Measurements from ENCODE around the gene WIPF1. TPM values are rescaled to one million over a fixed set of nuclear protein-coding genes. Genes with fewer than 3 reads are reported as not detected.

Gene WIPF1
- total and polyA plus RNA-seq, 2 donors (not counting 3 experiments of a cell fraction or from before 2014, with no cell fraction given): 15.3 to 42.0 TPM

DNA sequence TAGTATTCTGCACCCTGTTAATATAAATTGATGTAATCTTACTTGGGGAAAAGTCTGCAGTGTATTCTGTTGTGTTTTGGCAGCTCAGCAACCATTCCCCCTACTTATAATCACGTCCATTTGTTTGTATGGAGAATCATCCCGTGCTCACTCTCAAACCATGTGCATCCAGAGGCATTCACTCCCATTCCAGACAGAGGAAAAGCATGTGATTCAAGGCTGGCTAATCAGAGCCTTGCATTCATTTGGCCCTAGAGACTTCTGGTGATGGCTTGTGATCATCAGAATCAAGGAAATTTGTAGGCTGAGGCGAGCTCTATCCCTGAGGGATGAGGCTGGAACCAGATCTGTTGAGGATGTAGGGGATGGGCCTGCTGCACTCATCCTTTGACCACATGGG is 5.1 kb upstream of the WIPF1 start:
- ChIA-PET POLR2A (interaction anchor here (0.6 kb wide), 1 partner anchor 32 kb away, joined by 4 read pairs; no protein-coding TSS in a partner anchor), CTCF (interaction anchor here (0.7 to 2.8 kb wide), 18 partner anchors 8 to 140 kb away, joined by 3 to 43 read pairs (median 4); no protein-coding TSS in a partner anchor)
- no peaks in the 10 kb centered on the region for H3K36me3 ChIP-seq (ENCODE audit: control insufficient read depth in 2 of 2, extremely low read depth in 1 of 2, insufficient read depth in 2 of 2, low read length in 2 of 2)
- intact Hi-C loops (cut with micrococcal nuclease): loop anchor here (1.0 to 2.0 kb wide), 3 partner anchors 24 to 140 kb away; no protein-coding TSS in a partner anchor
- no peaks in the 10 kb centered on the region for H3K27me3 ChIP-seq (ENCODE audit: control insufficient read depth in 2 of 2, insufficient read depth in 2 of 2, low read length in 2 of 2)
- no peak overlapping the region for H2AFZ ChIP-seq (ENCODE audit: low read depth, low read length)
- H3K9me1 ChIP-seq (replicated peaks; ENCODE audit: control insufficient read depth, extremely low read depth, insufficient read depth, low read length): no peaks in the 10 kb centered on the region
- TF ChIP-seq JUN (IDR thresholded peaks at IDR 0.05; ENCODE audit: borderline replicate concordance, insufficient read depth, insufficient read length, low read depth): no peak
- no peak overlapping the region for H3K9ac ChIP-seq (replicated peaks; ENCODE audit: extremely low read depth, insufficient read depth, low read length)
- no peak overlapping the region for H3K27ac ChIP-seq (ENCODE audit: insufficient read depth, low read depth, low read length)
- H3K4me2 ChIP-seq (ENCODE audit: insufficient read depth, low read length): no peak overlapping the region
- H3K79me2 ChIP-seq (ENCODE audit: control insufficient read depth, insufficient read depth, low read length): no peaks in the 10 kb centered on the region
- no TSS peak for BruUV-seq (replicated peaks)
- no peak overlapping the region for H3K4me3 ChIP-seq (replicated peaks in 1 of 3; ENCODE audit: insufficient read depth in 1 of 3, low read depth in 1 of 3, low read length in 3 of 3)
- FAIRE-seq (no peak), DNase-seq (ENCODE audit: low read depth, low spot score) (no peak)
- dilution Hi-C loops (cut with MboI; ENCODE audit: extremely low pct_ligation_motif_present, low sequenced_read_pairs): no loop called here
- no peaks in the 10 kb centered on the region for H4K20me1 ChIP-seq (replicated peaks; ENCODE audit: control insufficient read depth, extremely low read depth, insufficient read depth, low read length)
- H3K4me1 ChIP-seq (ENCODE audit: control insufficient read depth, extremely low read depth, insufficient read depth, low read length): peaks cover 6% of the 10 kb centered on the region
- H3K9me3 ChIP-seq (replicated peaks; ENCODE audit: control insufficient read depth, insufficient read depth, low read length): no peaks in the 10 kb centered on the region

DNA sequence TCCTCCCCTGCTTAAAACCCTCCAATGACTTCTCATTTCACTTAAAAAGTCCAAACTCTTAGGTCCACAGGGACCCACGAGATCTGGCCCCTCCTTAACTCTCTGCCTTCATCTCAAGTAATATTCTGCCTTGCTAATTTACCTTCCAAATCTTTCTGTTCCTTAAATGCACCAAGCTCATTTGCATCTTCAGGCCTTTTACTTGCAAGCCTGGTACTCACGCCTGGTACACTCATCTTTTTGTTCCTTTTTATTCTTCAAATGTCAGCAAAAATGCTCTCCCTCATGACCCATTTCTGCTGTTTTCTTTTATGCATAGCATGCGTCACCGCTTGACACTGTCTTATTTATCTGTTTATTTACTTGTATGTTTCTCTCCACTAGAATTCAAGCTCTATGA is 2.7 kb upstream of the WIPF1 start:
- FAIRE-seq (no peak), DNase-seq (ENCODE audit: low read depth, low spot score) (no peak)
- TF ChIP-seq EZH2 (IDR thresholded peaks at IDR 0.05; ENCODE audit: borderline replicate concordance, low read depth, low read length, severe bottlenecking) (no peak), FOS (IDR thresholded peaks at IDR 0.05; ENCODE audit: borderline replicate concordance, insufficient read depth, low read length) (no peak), GATA2 (IDR thresholded peaks at IDR 0.05; ENCODE audit: insufficient read depth, insufficient read length, low read depth, low read length) (no peak), JUN (IDR thresholded peaks at IDR 0.05; ENCODE audit: borderline replicate concordance, insufficient read depth, insufficient read length, low read depth) (no peak), POLR2A (IDR thresholded peaks at IDR 0.05; ENCODE audit: low read depth, low read length) (no peak), POLR2AphosphoS5 (IDR thresholded peaks at IDR 0.05; ENCODE audit: insufficient read depth, low read depth, low read length) (no peak), MYC (IDR thresholded peaks at IDR 0.05; ENCODE audit: low read depth, low read length) (no peak)
- TF ChIP-seq, protein P1, sequence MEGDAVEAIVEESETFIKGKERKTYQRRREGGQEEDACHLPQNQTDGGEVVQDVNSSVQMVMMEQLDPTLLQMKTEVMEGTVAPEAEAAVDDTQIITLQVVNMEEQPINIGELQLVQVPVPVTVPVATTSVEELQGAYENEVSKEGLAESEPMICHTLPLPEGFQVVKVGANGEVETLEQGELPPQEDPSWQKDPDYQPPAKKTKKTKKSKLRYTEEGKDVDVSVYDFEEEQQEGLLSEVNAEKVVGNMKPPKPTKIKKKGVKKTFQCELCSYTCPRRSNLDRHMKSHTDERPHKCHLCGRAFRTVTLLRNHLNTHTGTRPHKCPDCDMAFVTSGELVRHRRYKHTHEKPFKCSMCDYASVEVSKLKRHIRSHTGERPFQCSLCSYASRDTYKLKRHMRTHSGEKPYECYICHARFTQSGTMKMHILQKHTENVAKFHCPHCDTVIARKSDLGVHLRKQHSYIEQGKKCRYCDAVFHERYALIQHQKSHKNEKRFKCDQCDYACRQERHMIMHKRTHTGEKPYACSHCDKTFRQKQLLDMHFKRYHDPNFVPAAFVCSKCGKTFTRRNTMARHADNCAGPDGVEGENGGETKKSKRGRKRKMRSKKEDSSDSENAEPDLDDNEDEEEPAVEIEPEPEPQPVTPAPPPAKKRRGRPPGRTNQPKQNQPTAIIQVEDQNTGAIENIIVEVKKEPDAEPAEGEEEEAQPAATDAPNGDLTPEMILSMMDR (IDR thresholded peaks at IDR 0.05; ENCODE audit: extremely low read depth in 1 of 2, insufficient read depth in 1 of 2, low read depth in 1 of 2, low read length in 2 of 2): no peak
- TF ChIP-seq, protein P2, sequence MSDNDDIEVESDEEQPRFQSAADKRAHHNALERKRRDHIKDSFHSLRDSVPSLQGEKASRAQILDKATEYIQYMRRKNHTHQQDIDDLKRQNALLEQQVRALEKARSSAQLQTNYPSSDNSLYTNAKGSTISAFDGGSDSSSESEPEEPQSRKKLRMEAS (IDR thresholded peaks at IDR 0.05; ENCODE audit: insufficient read depth, insufficient read length): no peak
- no peak overlapping the region for H3K9ac ChIP-seq (replicated peaks; ENCODE audit: extremely low read depth, insufficient read depth, low read length)
- H3K27ac ChIP-seq (ENCODE audit: insufficient read depth, low read depth, low read length): no peak overlapping the region
- ChIA-PET POLR2A (no interaction called here), CTCF (interaction anchor here (0.7 to 1.8 kb wide), 5 partner anchors 16 to 99 kb away, joined by 3 to 5 read pairs (median 3); no protein-coding TSS in a partner anchor)
- H4K20me1 ChIP-seq (replicated peaks; ENCODE audit: control insufficient read depth, extremely low read depth, insufficient read depth, low read length): no peaks in the 10 kb centered on the region
- no peak overlapping the region for H3K4me3 ChIP-seq (replicated peaks in 1 of 3; ENCODE audit: insufficient read depth in 1 of 3, low read depth in 1 of 3, low read length in 3 of 3)
- no peaks in the 10 kb centered on the region for H3K36me3 ChIP-seq (ENCODE audit: control insufficient read depth in 2 of 2, extremely low read depth in 1 of 2, insufficient read depth in 2 of 2, low read length in 2 of 2)
- no peak overlapping the region for H3K4me2 ChIP-seq (ENCODE audit: insufficient read depth, low read length)
- no peaks in the 10 kb centered on the region for H3K79me2 ChIP-seq (ENCODE audit: control insufficient read depth, insufficient read depth, low read length)
- no peaks in the 10 kb centered on the region for H3K9me3 ChIP-seq (replicated peaks; ENCODE audit: control insufficient read depth, insufficient read depth, low read length)
- no peak overlapping the region for H2AFZ ChIP-seq (ENCODE audit: low read depth, low read length)
- H3K4me1 ChIP-seq (ENCODE audit: control insufficient read depth, extremely low read depth, insufficient read depth, low read length): peaks cover 22% of the 10 kb centered on the region
- intact Hi-C loops (cut with micrococcal nuclease) (no loop called here), dilution Hi-C loops (cut with MboI; ENCODE audit: extremely low pct_ligation_motif_present, low sequenced_read_pairs) (no loop called here)
- BruUV-seq (replicated peaks): no TSS peak
- no peaks in the 10 kb centered on the region for H3K27me3 ChIP-seq (ENCODE audit: control insufficient read depth in 2 of 2, insufficient read depth in 2 of 2, low read length in 2 of 2)
- H3K9me1 ChIP-seq (replicated peaks; ENCODE audit: control insufficient read depth, extremely low read depth, insufficient read depth, low read length): no peaks in the 10 kb centered on the region

All from endothelial cell of umbilical vein (primary cell).